Memory B cell (primary cell): ENCODE measurements around the gene KLHDC4.

Source experiments
- ATAC-seq: fragments of 150-1000 bp; cut with Tn5 transposase; 2 replicates; pipeline ENCODE4 v1.10.0; 2021; ENCODE audit warnings: low read depth, mild to moderate bottlenecking, moderate library complexity
- DNase-seq, 2 donors: peaks; one replicate each; pipeline ENCODE4 v3.0.0; 2022; ENCODE audit warnings: low spot score in 2 of 2
- H3K27ac Mint-ChIP-seq: one replicate; pipeline ENCODE4 v1.8.0; 2022; ENCODE audit warnings: mild to moderate bottlenecking, moderate library complexity, mixed read lengths
- H3K27me3 Mint-ChIP-seq: one replicate; pipeline ENCODE4 v1.8.0; 2022; ENCODE audit warnings: mixed read lengths
- H3K36me3 Mint-ChIP-seq: one replicate; pipeline ENCODE4 v1.8.0; 2022; ENCODE audit warnings: mild to moderate bottlenecking, mixed read lengths
- H3K4me1 Mint-ChIP-seq: one replicate; pipeline ENCODE4 v1.8.0; 2022; ENCODE audit warnings: mixed read lengths
- H3K4me3 Mint-ChIP-seq: one replicate; pipeline ENCODE4 v1.8.0; 2022; ENCODE audit warnings: mild to moderate bottlenecking, moderate library complexity, mixed read lengths
- H3K9me3 Mint-ChIP-seq: one replicate; pipeline ENCODE4 v1.8.0; 2022; ENCODE audit warnings: mixed read lengths

Gene KLHDC4

GRCh38 chr16:87661561-87661960 lies 104.2 kb downstream of the KLHDC4 start:
- Mint-ChIP-seq H3K4me1 (no peaks in the 10 kb centered on the region), H3K27me3 (peaks cover 17% of the 10 kb centered on the region), H3K9me3 (peaks cover 3% of the 10 kb centered on the region), H3K4me3 (no peak overlapping the region), H3K36me3 (peaks cover 2% of the 10 kb centered on the region), H3K27ac (no peak overlapping the region)
- peak; percentile 82 for ATAC-seq
- peak; percentile 23 to 42 for DNase-seq

GRCh38 chr16:87658564-87659225 lies 107.1 kb downstream of the KLHDC4 start:
- H3K9me3 Mint-ChIP-seq, result peaks cover 3% of the 10 kb centered on the region
- DNase-seq (no peak), ATAC-seq (no peak)
- peaks cover 15% of the 10 kb centered on the region for H3K27me3 Mint-ChIP-seq
- H3K27ac Mint-ChIP-seq, result no peak overlapping the region
- H3K4me1 Mint-ChIP-seq, result peaks cover 2% of the 10 kb centered on the region
- H3K36me3 Mint-ChIP-seq, result peaks cover 2% of the 10 kb centered on the region
- no peak overlapping the region for H3K4me3 Mint-ChIP-seq
